HG02798 (cell line): ENCODE results near the gene TIMM23.
"Not testable (repeated sequence)": the region's sequence is repeated elsewhere in the genome, so short reads cannot be mapped to it uniquely, and the experiment has no call there.

Experiments used
- ATAC-seq: cut with Tn5 transposase; IDR thresholded peaks from one replicate; pipeline ENCODE4 v1.9.1; 2021; ENCODE audit warnings: mild to moderate bottlenecking; ENCODE audit not compliant: unreplicated experiment, poor library complexity

Gene TIMM23

DNA sequence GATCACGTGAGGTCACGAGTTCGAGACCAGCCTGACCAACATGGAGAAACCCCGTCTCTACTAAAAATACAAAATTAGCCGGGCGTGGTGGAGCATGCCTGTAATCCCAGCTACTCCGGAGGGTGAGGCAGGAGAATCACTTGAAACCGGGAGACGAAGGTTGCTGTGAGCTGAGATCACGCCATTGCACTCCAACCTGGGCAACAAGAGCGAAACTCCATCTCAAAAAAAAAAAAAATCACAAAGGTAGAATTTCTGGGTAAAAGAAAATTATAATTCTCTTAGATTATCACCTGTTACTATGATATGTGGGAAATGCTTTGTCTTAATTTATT lies 77.2 kb downstream of the TIMM23 start:
- not testable (repeated sequence) for ATAC-seq

DNA sequence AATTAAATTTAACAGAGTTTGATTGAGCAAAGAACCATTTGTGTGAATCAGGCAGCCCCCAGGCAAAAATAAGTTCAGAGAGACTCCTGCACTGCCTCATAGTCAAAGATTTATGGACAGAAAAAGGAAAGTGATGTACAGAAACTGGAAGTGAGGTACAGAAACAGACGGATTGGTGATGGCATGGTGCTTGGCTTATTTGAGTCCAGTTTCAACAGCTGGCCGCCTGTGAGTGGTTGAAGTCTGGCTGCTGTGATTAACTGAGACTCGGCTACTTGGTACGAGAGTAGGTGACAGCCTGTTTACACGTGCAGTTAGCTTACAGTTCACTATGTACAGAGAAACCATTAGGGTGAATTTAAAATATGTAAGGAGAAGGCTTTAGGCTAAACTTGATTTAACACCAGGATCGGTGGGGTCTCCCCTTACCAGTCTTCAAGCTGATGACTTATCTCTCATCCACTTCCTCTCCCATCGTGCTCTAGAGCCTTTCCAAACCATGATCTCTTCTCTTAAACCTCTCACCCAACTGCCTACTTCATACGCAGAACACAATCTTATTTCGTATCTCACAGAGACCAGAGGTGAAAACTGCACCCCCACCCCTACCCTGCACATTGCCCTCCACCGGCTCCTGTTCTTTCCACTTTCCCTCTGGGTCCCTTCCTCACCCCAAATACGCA lies 78.8 kb downstream of the TIMM23 start:
- ATAC-seq: no peak

DNA sequence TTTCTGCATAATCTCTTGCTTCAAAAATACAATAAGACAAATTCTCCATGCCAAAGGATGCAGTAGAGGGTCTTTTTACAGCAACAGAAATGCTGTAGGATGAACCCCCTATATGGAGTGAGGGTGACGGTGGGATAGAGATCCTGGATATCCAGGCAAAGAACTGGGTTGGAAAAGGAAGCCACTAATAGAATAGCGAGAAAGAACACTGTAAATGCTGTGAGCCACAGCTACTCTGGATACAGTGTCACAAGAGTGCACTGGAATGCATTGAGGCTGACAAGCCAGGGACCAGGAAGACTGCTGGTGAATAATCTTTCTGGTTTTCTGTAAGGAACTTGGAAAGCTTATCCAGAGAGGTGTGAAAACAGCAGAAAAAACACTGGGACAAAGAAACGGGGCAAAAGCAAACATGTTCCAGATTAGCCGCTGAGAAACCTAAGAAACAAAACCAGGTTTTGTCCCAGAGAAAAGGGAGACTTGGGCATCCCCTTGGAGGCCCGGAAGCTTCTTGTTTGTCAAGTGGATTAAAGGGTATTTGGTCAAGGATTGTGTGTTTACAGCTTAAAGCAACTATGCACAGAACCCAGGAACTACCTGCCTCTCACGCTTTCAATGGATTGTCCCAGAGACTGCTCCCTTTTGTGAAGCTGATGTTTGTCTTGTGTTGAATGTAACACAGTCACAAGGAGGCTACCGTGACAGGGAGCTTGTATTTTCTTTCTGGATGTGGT lies 79.9 kb downstream of the TIMM23 start:
- no peak for ATAC-seq

DNA sequence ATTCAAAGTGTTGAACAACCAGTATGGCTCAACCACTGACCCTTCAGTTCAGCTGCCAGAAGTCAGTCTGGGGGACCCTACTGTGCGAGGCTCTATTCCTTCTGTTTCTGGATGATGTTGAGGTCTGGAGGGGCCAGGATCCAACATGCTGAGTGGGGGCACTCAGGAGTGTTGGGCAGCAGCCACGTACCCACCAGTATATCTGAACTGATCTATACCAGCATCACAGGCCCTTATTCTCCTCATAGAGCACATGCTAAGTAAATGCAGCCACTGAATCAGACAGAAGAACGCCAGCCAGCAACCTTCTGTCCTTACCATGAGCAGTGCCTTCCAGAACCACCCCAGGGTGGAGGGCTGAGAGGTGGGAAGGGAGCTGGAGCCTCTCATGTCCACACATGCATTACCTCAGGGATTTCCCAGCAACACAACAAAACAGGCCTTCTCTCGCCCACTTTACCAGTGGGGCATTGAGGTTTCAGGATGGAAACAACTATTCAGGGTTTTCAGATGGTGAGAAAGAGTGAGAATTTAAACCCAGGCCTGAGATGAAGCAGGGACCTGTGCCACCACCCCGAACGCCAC lies 80.6 kb downstream of the TIMM23 start:
- no peak for ATAC-seq
